ES-I3 (cell line): ENCODE results near the gene GPBAR1.
"Not testable (repeated sequence)": the region's sequence is repeated elsewhere in the genome, so short reads cannot be mapped to it uniquely, and the experiment has no call there.

Experiments
- H3K36me3 ChIP-seq: 2 replicates; pipeline ENCODE4 v1.6.1; 2013; ENCODE audit warnings: mild to moderate bottlenecking, low read length, control low read depth, moderate library complexity; ENCODE audit not compliant: insufficient read depth
- H3K4me1 ChIP-seq: 2 replicates; pipeline ENCODE4 v1.6.1; 2013; ENCODE audit warnings: mild to moderate bottlenecking, control low read depth, low read length; ENCODE audit not compliant: insufficient read depth
- H3K9ac ChIP-seq: 2 replicates; pipeline ENCODE4 v1.6.1; 2013; ENCODE audit warnings: low read depth, mild to moderate bottlenecking, low read length, moderate library complexity
- H3K9me3 ChIP-seq: 2 replicates; pipeline ENCODE4 v1.6.1; 2013; ENCODE audit warnings: mild to moderate bottlenecking, low read length, moderate library complexity; ENCODE audit not compliant: control insufficient read depth, insufficient read depth

Gene GPBAR1

GRCh38 chr2:218311541-218312266 is 50.9 kb downstream of the GPBAR1 start:
- H3K4me1 ChIP-seq, H3K9me3 ChIP-seq, H3K36me3 ChIP-seq, H3K9ac ChIP-seq: not testable (repeated sequence)

GRCh38 chr2:218312267-218312756 is 51.5 kb downstream of the GPBAR1 start:
- no peak overlapping the region for H3K9ac ChIP-seq
- no peaks in the 10 kb centered on the region for H3K36me3 ChIP-seq
- no peaks in the 10 kb centered on the region for H3K9me3 ChIP-seq
- H3K4me1 ChIP-seq: peaks cover 11% of the 10 kb centered on the region

GRCh38 chr2:218313356-218313755 is 52.5 kb downstream of the GPBAR1 start:
- H3K9ac ChIP-seq: no peak overlapping the region
- no peaks in the 10 kb centered on the region for H3K36me3 ChIP-seq
- no peaks in the 10 kb centered on the region for H3K9me3 ChIP-seq
- H3K4me1 ChIP-seq: peaks cover 11% of the 10 kb centered on the region
